Measurements from ENCODE around the gene BBS12. TPM values are rescaled to one million over a fixed set of nuclear protein-coding genes. Genes with fewer than 3 reads are reported as not detected.
A peak's percentile ranks its signal among the peaks of the same experiment; 100 is the strongest.

Gene BBS12
- total and polyA plus RNA-seq, 9 of the 15 experiments (the other 6 are each of a cell fraction or from before 2014, with no cell fraction given) = 2.7 to 6.5 (median 3.3) TPM

GRCh38 chr4:122700178-122700725, 32.3 kb upstream of the BBS12 start (continued):
- TF ChIP-seq PCBP1 (IDR thresholded peaks at IDR 0.05; ENCODE audit: low read depth, low read length, poor library complexity, severe bottlenecking) (no peak), OTX1 (CRISPR knock-in tag; IDR thresholded peaks at IDR 0.05) (no peak), NR4A1 (CRISPR knock-in tag; IDR thresholded peaks at IDR 0.05) (no peak), NR4A1 (tag; IDR thresholded peaks at IDR 0.05) (no peak), ZBTB12 (CRISPR knock-in tag; IDR thresholded peaks at IDR 0.05) (no peak), E2F5 (CRISPR knock-in tag; IDR thresholded peaks at IDR 0.05) (no peak), NR2C2 (CRISPR knock-in tag; IDR thresholded peaks at IDR 0.05) (no peak), NR2C2 (tag; IDR thresholded peaks at IDR 0.05) (no peak), NCOR1 (IDR thresholded peaks at IDR 0.05) (no peak), TGIF2 (CRISPR knock-in tag; IDR thresholded peaks at IDR 0.05) (no peak), SMAD2 (IDR thresholded peaks at IDR 0.05; ENCODE audit: low read depth, low read length) (no peak), CGGBP1 (CRISPR knock-in tag; IDR thresholded peaks at IDR 0.05) (no peak), LCOR (CRISPR knock-in tag; IDR thresholded peaks at IDR 0.05) (peak; percentile 21; the same call in 1 of the 2 replicates), FOXA1 (IDR thresholded peaks at IDR 0.05; ENCODE audit: borderline replicate concordance) (no peak), KDM1A (IDR thresholded peaks at IDR 0.05) (no peak; a peak in 1 of 4 replicates), SMARCE1 (IDR thresholded peaks at IDR 0.05) (peak; percentile 48; the same call in 1 of the 2 replicates), DACH1 (IDR thresholded peaks at IDR 0.05; ENCODE audit: partially characterized antibody) (peak; percentile 46), ZNF395 (CRISPR knock-in tag; IDR thresholded peaks at IDR 0.05) (no peak), MXI1 (IDR thresholded peaks at IDR 0.05; ENCODE audit: low read depth, low read length) (no peak), NKRF (IDR thresholded peaks at IDR 0.05; ENCODE audit: borderline replicate concordance) (peak; percentile 49; the same call in 1 of the 2 replicates), RCOR1 (IDR thresholded peaks at IDR 0.05; ENCODE audit: borderline replicate concordance in 1 of 2, low read depth in 2 of 2, low read length in 2 of 2) (peak in 1 of 2 experiments; percentile 87; a peak in 2 of 4 replicates), PKNOX1 (IDR thresholded peaks at IDR 0.05) (peak; percentile 38), ZKSCAN8 (CRISPR knock-in tag; IDR thresholded peaks at IDR 0.05) (no peak)

Measured in K562 (cell line).